HCT116 (cell line): ENCODE data around the gene ST6GAL2. TPM values are rescaled to one million over a fixed set of nuclear protein-coding genes. Genes with fewer than 3 reads are reported as not detected.

ENCODE experiments used
- ATAC-seq: fragments of 200-7000 bp; cut with Tn5 transposase; 2 replicates; pipeline ENCODE4 v1.9.1; 2020; ENCODE audit warnings: mild to moderate bottlenecking, moderate library complexity
- BruUV-seq: library from RNA; stranded (reverse); fragments of 400-500 nt; replicated peaks from 2 replicates; lab custom pipeline; 2021; lab: Mats Ljungman, UMichigan
- CTCF ChIA-PET: fragments of 300-600 bp; sonication (Branson Sonifier 250); formaldehyde crosslinking; loops from one replicate; lab custom pipeline; 2021; ENCODE audit warnings: antibody characterized with exemption; lab: Charles Lee
- POLR2A ChIA-PET: fragments of 300-600, 350-600 bp; sonication (Branson Sonifier 250); formaldehyde crosslinking; loops from one replicate; lab custom pipeline; 2021; ENCODE audit warnings: antibody characterized with exemption; lab: Charles Lee
- RAD21 ChIA-PET, 2 experiments: fragments of 300-600 bp; sonication (Branson Sonifier 250); formaldehyde crosslinking; loops; one replicate each; lab custom pipeline; 2023; ENCODE audit warnings: low total read pairs in 2 of 2; ENCODE audit not compliant: uncharacterized antibody in 2 of 2, unreplicated experiment in 2 of 2, low non-redundant PET in 1 of 2; lab: Charles Lee
- DNase-seq: peaks from one replicate; pipeline ENCODE4 v3.0.0-alpha.2; 2010; ENCODE audit warnings: low read depth, low spot score
- H2AFZ ChIP-seq: fragments of 200-600 bp; shearing (Covaris generic), sonication (generic); 2 replicates; pipeline ENCODE4 v1.6.1; 2017; ENCODE audit warnings: low read depth, mixed run types, mixed read lengths, antibody characterized with exemption, low read length; ENCODE audit not compliant: poor library complexity, severe bottlenecking
- H3K27ac ChIP-seq: 2 replicates; pipeline ENCODE4 v1.5.1; 2012; ENCODE audit warnings: low read depth, low read length
- H3K27me3 ChIP-seq: fragments of 200-600 bp; sonication (generic); 2 replicates; pipeline ENCODE4 v1.6.1; 2016; ENCODE audit warnings: mixed run types, low read length, mixed read lengths; ENCODE audit not compliant: insufficient read depth
- H3K36me3 ChIP-seq, 2 experiments: fragments of 200-500 bp in 1 of 2; fragments of 200-600 bp in 1 of 2; sonication (Bioruptor generic) in 1 of 2; sonication (generic) in 1 of 2; 2 replicates each; pipeline versions ENCODE4 v1.5.1 to v1.6.1; 2014 to 2016; ENCODE audit warnings: low read length in 2 of 2, inconsistent platforms in 1 of 2, mixed read lengths in 1 of 2, mixed run types in 1 of 2; ENCODE audit not compliant: insufficient read depth in 2 of 2, control insufficient read depth in 1 of 2
- H3K4me1 ChIP-seq, 2 experiments: fragments of 200-600 bp in 1 of 2; sonication (generic) in 1 of 2; 2 replicates each; pipeline versions ENCODE4 v1.5.1 to v1.6.1; 2012 to 2017; ENCODE audit warnings: low read length in 2 of 2, inconsistent platforms in 1 of 2, mild to moderate bottlenecking in 1 of 2, mixed read lengths in 1 of 2, mixed run types in 1 of 2, moderate library complexity in 1 of 2; ENCODE audit not compliant: insufficient read depth in 2 of 2, control insufficient read depth in 1 of 2
- H3K4me2 ChIP-seq: fragments of 200-600 bp; sonication (generic); 2 replicates; pipeline ENCODE4 v1.6.1; 2017; ENCODE audit warnings: mixed run types, low read length, mixed read lengths
- H3K4me3 ChIP-seq, 2 experiments: fragments of 200-600 bp in 1 of 2; sonication (generic) in 1 of 2; replicated peaks in 1 of 2; 2 replicates each; pipeline ENCODE4 v1.5.1; 2011 to 2016; ENCODE audit warnings: low read length in 2 of 2, control low read depth in 1 of 2, low read depth in 1 of 2, mild to moderate bottlenecking in 1 of 2, mixed read lengths in 1 of 2, mixed run types in 1 of 2
- H3K79me2 ChIP-seq: fragments of 200-600 bp; sonication (generic); 2 replicates; pipeline ENCODE4 v1.6.1; 2017; ENCODE audit warnings: mild to moderate bottlenecking, mixed run types, low read length, moderate library complexity, mixed read lengths; ENCODE audit not compliant: insufficient read depth
- H3K9ac ChIP-seq: fragments of 200-600 bp; sonication (generic); 2 replicates; pipeline ENCODE4 v1.6.1; 2016; ENCODE audit warnings: low read length, mixed read lengths
- H3K9me2 ChIP-seq: fragments of 200-600 bp; sonication (generic), shearing (Covaris generic); 2 replicates; pipeline ENCODE4 v1.6.1; 2017; ENCODE audit warnings: mixed run types, mild to moderate bottlenecking, moderate library complexity; ENCODE audit not compliant: insufficient read depth
- H3K9me3 ChIP-seq, 2 experiments: fragments of 200-500 bp in 1 of 2; fragments of 200-600 bp in 1 of 2; sonication (Bioruptor generic) in 1 of 2; sonication (generic) in 1 of 2; 2 replicates each; pipeline ENCODE4 v1.6.1; 2014 to 2017; ENCODE audit warnings: low read length in 2 of 2, mixed read lengths in 2 of 2, inconsistent platforms in 1 of 2, low read depth in 1 of 2, mild to moderate bottlenecking in 1 of 2, mixed run types in 1 of 2, moderate library complexity in 1 of 2; ENCODE audit not compliant: control insufficient read depth in 1 of 2, insufficient read depth in 1 of 2
- H4K20me1 ChIP-seq: fragments of 200-600 bp; sonication (generic), shearing (Covaris generic); 2 replicates; pipeline ENCODE4 v1.6.1; 2017; ENCODE audit warnings: mixed run types, mild to moderate bottlenecking, moderate library complexity; ENCODE audit not compliant: insufficient read depth
- CBX3 ChIP-seq: IDR thresholded peaks from 2 replicates; pipeline ENCODE4 v1.6.1; 2012; ENCODE audit warnings: low read depth
- CEBPB ChIP-seq: IDR thresholded peaks from 2 replicates; pipeline ENCODE4 v1.6.1; 2012; ENCODE audit warnings: low read depth
- EZH2 ChIP-seq: fragments of 200-600 bp; sonication (generic); IDR thresholded peaks from 2 replicates; pipeline ENCODE4 v1.6.1; 2017; ENCODE audit warnings: antibody characterized with exemption, mixed run types
- EZH2phosphoT487 ChIP-seq: fragments of 200-600 bp; IDR thresholded peaks from 2 replicates; pipeline ENCODE4 v1.6.1; 2018; ENCODE audit warnings: antibody characterized with exemption, borderline replicate concordance
- MAX ChIP-seq: IDR thresholded peaks from 2 replicates; pipeline ENCODE4 v1.6.1; 2012
- POLR2A ChIP-seq: IDR thresholded peaks from 2 replicates; pipeline ENCODE4 v1.7.0; 2011; ENCODE audit warnings: borderline replicate concordance; ENCODE audit not compliant: insufficient read depth, insufficient read length; ENCODE audit errors: extremely low read depth
- POLR2AphosphoS5 ChIP-seq: IDR thresholded peaks from 2 replicates; pipeline ENCODE4 v1.6.1; 2011; ENCODE audit warnings: mild to moderate bottlenecking, low read depth, low read length, moderate library complexity
- SIN3A ChIP-seq: IDR thresholded peaks from 2 replicates; pipeline ENCODE4 v1.6.1; 2012; ENCODE audit warnings: low read depth
- SP1 ChIP-seq: IDR thresholded peaks from 2 replicates; pipeline ENCODE4 v1.6.1; 2012; ENCODE audit warnings: low read depth
- TCF7L2 ChIP-seq: IDR thresholded peaks from 2 replicates; pipeline ENCODE4 v1.7.0; 2011; ENCODE audit warnings: borderline replicate concordance, inconsistent platforms; ENCODE audit not compliant: insufficient read depth, insufficient read length; ENCODE audit errors: extremely low read depth
- ZFX ChIP-seq: fragments of 450-650 bp; IDR thresholded peaks from 2 replicates; pipeline ENCODE4 v1.6.1; 2017
- intact Hi-C: fragments of 100-400 bp; cut with micrococcal nuclease; formaldehyde crosslinking; loops from 2 replicates; pipeline ENCODE4 v1.10.0; 2022
- total RNA-seq: library from RNA; stranded (reverse); gene quantifications from one replicate; pipeline ENCODE4 v1.2.1, GENCODE V29; 2021; ENCODE audit not compliant: unreplicated experiment
- TF ChIP-seq, protein P1 (sequence below): IDR thresholded peaks from 2 replicates; pipeline ENCODE4 v1.6.1; 2012
- TF ChIP-seq, protein P2 (sequence below): IDR thresholded peaks from 2 replicates; pipeline ENCODE4 v1.6.1; 2012; ENCODE audit warnings: low read depth

The ST6GAL2 gene
- total RNA-seq, 1 experiment from 2014 or later = not detected

DNA sequence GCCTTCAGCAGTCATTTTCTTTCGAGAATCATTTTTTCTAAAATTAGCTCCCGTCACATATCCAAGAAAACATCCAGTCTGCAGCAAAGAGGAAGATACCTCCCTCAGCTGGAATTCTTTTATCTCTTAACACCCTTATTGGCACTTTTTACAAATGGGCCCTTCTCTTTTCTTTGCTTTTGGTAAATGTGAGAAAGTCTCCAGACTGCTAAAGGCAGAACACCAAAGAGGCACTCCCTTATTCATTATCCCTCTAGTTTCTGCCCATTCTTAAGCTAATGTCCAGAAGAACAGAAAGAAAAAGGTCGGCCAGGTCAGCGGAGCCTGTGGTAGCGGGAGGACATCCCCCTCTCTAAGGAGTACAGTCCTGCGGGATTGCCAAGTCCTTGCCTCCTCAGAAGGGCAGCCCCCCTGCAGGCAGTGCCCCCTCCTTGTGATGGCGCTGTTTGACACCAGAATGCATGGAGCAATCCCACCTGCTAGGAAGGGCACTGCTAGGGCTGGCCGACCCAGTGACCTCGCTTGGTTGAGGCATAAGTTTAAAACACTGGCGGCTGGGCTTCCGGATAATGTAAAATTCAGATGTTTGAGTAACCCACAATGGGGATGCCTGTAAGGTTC, 34.0 kb downstream of the ST6GAL2 start:
- H4K20me1 ChIP-seq = no peaks in the 10 kb centered on the region
- ATAC-seq (no peak), DNase-seq (no peak)
- BruUV-seq = no TSS peak
- ChIA-PET POLR2A (no interaction called here), CTCF (no interaction called here), RAD21 (no interaction called here)
- no peaks in the 10 kb centered on the region for H3K27me3 ChIP-seq
- H3K79me2 ChIP-seq = no peaks in the 10 kb centered on the region
- H3K4me1 ChIP-seq = no peaks in the 10 kb centered on the region
- intact Hi-C loops = no loop called here
- no peak overlapping the region for H3K9ac ChIP-seq
- peaks cover 0 to 10% of the 10 kb centered on the region in 2 experiments; a peak in 2 of 4 replicates for H3K9me3 ChIP-seq
- H3K36me3 ChIP-seq = no peaks in the 10 kb centered on the region
- H3K4me3 ChIP-seq = no peak overlapping the region
- no peak overlapping the region for H3K27ac ChIP-seq
- no peaks in the 10 kb centered on the region for H3K9me2 ChIP-seq
- H3K4me2 ChIP-seq = no peak overlapping the region
- H2AFZ ChIP-seq = no peak overlapping the region
- no peak for TF ChIP-seq SIN3A
- no peak for TF ChIP-seq POLR2A
- TF ChIP-seq, protein P1, sequence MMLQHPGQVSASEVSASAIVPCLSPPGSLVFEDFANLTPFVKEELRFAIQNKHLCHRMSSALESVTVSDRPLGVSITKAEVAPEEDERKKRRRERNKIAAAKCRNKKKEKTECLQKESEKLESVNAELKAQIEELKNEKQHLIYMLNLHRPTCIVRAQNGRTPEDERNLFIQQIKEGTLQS = no peak
- TF ChIP-seq EZH2 = no peak
- TF ChIP-seq, protein P2, sequence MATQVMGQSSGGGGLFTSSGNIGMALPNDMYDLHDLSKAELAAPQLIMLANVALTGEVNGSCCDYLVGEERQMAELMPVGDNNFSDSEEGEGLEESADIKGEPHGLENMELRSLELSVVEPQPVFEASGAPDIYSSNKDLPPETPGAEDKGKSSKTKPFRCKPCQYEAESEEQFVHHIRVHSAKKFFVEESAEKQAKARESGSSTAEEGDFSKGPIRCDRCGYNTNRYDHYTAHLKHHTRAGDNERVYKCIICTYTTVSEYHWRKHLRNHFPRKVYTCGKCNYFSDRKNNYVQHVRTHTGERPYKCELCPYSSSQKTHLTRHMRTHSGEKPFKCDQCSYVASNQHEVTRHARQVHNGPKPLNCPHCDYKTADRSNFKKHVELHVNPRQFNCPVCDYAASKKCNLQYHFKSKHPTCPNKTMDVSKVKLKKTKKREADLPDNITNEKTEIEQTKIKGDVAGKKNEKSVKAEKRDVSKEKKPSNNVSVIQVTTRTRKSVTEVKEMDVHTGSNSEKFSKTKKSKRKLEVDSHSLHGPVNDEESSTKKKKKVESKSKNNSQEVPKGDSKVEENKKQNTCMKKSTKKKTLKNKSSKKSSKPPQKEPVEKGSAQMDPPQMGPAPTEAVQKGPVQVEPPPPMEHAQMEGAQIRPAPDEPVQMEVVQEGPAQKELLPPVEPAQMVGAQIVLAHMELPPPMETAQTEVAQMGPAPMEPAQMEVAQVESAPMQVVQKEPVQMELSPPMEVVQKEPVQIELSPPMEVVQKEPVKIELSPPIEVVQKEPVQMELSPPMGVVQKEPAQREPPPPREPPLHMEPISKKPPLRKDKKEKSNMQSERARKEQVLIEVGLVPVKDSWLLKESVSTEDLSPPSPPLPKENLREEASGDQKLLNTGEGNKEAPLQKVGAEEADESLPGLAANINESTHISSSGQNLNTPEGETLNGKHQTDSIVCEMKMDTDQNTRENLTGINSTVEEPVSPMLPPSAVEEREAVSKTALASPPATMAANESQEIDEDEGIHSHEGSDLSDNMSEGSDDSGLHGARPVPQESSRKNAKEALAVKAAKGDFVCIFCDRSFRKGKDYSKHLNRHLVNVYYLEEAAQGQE = no peak
- no peak for TF ChIP-seq TCF7L2
- no peak for TF ChIP-seq POLR2AphosphoS5
- no peak for TF ChIP-seq EZH2phosphoT487
- TF ChIP-seq SP1 = no peak
- no peak for TF ChIP-seq CEBPB
- no peak for TF ChIP-seq CBX3
- no peak for TF ChIP-seq ZFX
- TF ChIP-seq MAX = no peak
